ENCODE data around the gene CLIC4. TPM values are rescaled to one million over a fixed set of nuclear protein-coding genes. Genes with fewer than 3 reads are reported as not detected.
"Not testable (repeated sequence)": the region's sequence is repeated elsewhere in the genome, so short reads cannot be mapped to it uniquely, and the experiment has no call there.

Gene CLIC4
- total RNA-seq, 1 donor from 2014 or later: 200 TPM

- Histone ChIP-seq H3K4me3 (no peak overlapping the region), H3K36me3 (no peaks in the 10 kb centered on the region), H3K9me3 (no peaks in the 10 kb centered on the region), H3K27me3 (no peaks in the 10 kb centered on the region), H3K27ac (no peak overlapping the region), H3K4me1 (peaks cover 21% of the 10 kb centered on the region)
- ATAC-seq (no peak), DNase-seq (no peak)
- intact Hi-C loops (cut with DNase I): no loop called here
- TF ChIP-seq CTCF (IDR thresholded peaks at IDR 0.05): no peak
Measured at GRCh38 chr1:24778141-24778540, 32.9 kb downstream of the CLIC4 start.

- DNase-seq: not testable (repeated sequence)
Measured at GRCh38 chr1:24779199-24779598, 34.0 kb downstream of the CLIC4 start.

GRCh38 chr1:24779689-24780464 lies 34.6 kb downstream of the CLIC4 start:
- peak; percentile 8 for TF ChIP-seq CTCF (IDR thresholded peaks at IDR 0.05)
- DNase-seq (no peak), ATAC-seq (peak; percentile 44)
- peaks cover 32% of the 10 kb centered on the region for H3K4me1 ChIP-seq
- intact Hi-C loops (cut with DNase I): no loop called here
- H3K9me3 ChIP-seq: no peaks in the 10 kb centered on the region
- no peak overlapping the region for H3K27ac ChIP-seq
- no peaks in the 10 kb centered on the region for H3K27me3 ChIP-seq
- no peaks in the 10 kb centered on the region for H3K36me3 ChIP-seq
- no peak overlapping the region for H3K4me3 ChIP-seq

More at GRCh38 chr1:24779199-24779598, 34.0 kb downstream of the CLIC4 start:
- intact Hi-C loops (cut with DNase I); H3K4me3 ChIP-seq; H3K36me3 ChIP-seq; H3K27ac ChIP-seq; H3K27me3 ChIP-seq; H3K9me3 ChIP-seq; ATAC-seq: not testable (repeated sequence)
- H3K4me1 ChIP-seq: peaks cover 26% of the 10 kb centered on the region

- H3K4me1 ChIP-seq: peaks cover 35% of the 10 kb centered on the region
- H3K27ac ChIP-seq; intact Hi-C loops (cut with DNase I): not testable (repeated sequence)
Measured at GRCh38 chr1:24780626-24781025, 35.4 kb downstream of the CLIC4 start.

GRCh38 chr1:24782689-24783088 lies 37.4 kb downstream of the CLIC4 start:
- no peak overlapping the region for H3K27ac ChIP-seq

More at GRCh38 chr1:24780626-24781025, 35.4 kb downstream of the CLIC4 start:
- not testable (repeated sequence) for H3K27me3 ChIP-seq, H3K4me3 ChIP-seq, H3K36me3 ChIP-seq, ATAC-seq, H3K9me3 ChIP-seq, DNase-seq

GRCh38 chr1:24783713-24784112 lies 38.5 kb downstream of the CLIC4 start:
- intact Hi-C loops (cut with DNase I): no loop called here
- Histone ChIP-seq H3K4me1 (peaks cover 39% of the 10 kb centered on the region), H3K9me3 (no peaks in the 10 kb centered on the region), H3K36me3 (no peaks in the 10 kb centered on the region), H3K27me3 (no peaks in the 10 kb centered on the region), H3K27ac (no peak overlapping the region), H3K4me3 (no peak overlapping the region)
- no peak for TF ChIP-seq CTCF (IDR thresholded peaks at IDR 0.05)
- DNase-seq (no peak), ATAC-seq (no peak)

More at GRCh38 chr1:24782689-24783088, 37.4 kb downstream of the CLIC4 start:
- Histone ChIP-seq H3K9me3 (no peaks in the 10 kb centered on the region), H3K4me3 (no peak overlapping the region), H3K36me3 (no peaks in the 10 kb centered on the region), H3K4me1 (peaks cover 46% of the 10 kb centered on the region), H3K27me3 (no peaks in the 10 kb centered on the region)
- ATAC-seq (no peak), DNase-seq (no peak)
- intact Hi-C loops (cut with DNase I): no loop called here
- TF ChIP-seq CTCF (IDR thresholded peaks at IDR 0.05): no peak
